Measurements from ENCODE around the gene EHMT1. TPM values are rescaled to one million over a fixed set of nuclear protein-coding genes. Genes with fewer than 3 reads are reported as not detected.

EHMT1 gene
- polyA plus RNA-seq, 3 donors: 10.1 to 46.5 (median 15.0) TPM

- Histone ChIP-seq H4K20me1 (ENCODE audit: insufficient read depth, low read length) (peaks cover 4% of the 10 kb centered on the region), H3K4me3 (replicated peaks in 1 of 3; ENCODE audit: low read depth in 2 of 3, low read length in 3 of 3) (no peak overlapping the region), H3K4me2 (replicated peaks; ENCODE audit: extremely low read depth, low read length, poor library complexity, severe bottlenecking) (no peak overlapping the region), H3K79me2 (ENCODE audit: insufficient read depth, low read length) (no peaks in the 10 kb centered on the region), H3K4me1 (ENCODE audit: control insufficient read depth in 1 of 2, insufficient read depth in 2 of 2, low read length in 2 of 2) (no peaks in the 10 kb centered on the region), H3K9me3 (replicated peaks in 1 of 2; ENCODE audit: control insufficient read depth in 1 of 2, insufficient read depth in 1 of 2, low read length in 2 of 2) (no peaks in the 10 kb centered on the region), H3K9ac (ENCODE audit: insufficient read depth, low read length, poor library complexity, severe bottlenecking) (no peak overlapping the region), H3K27ac (ENCODE audit: low read depth in 1 of 2, low read length in 2 of 2) (no peak overlapping the region), H3K36me3 (replicated peaks in 1 of 2; ENCODE audit: control insufficient read depth in 1 of 2, insufficient read depth in 2 of 2, low read length in 2 of 2) (peaks cover 84 to 96% of the 10 kb centered on the region in 2 donors), H3K27me3 (ENCODE audit: control insufficient read depth in 2 of 2, insufficient read depth in 2 of 2, low read length in 2 of 2) (no peaks in the 10 kb centered on the region), H2AFZ (ENCODE audit: insufficient read depth, low read depth, low read length, poor library complexity, severe bottlenecking) (no peak overlapping the region)
- intact Hi-C loops (cut with micrococcal nuclease): no loop called here
- WGBS (ENCODE audit: insufficient coverage): 94% methylated on average over 4 of the region's 7 CpGs
- peak overlapping the region in 1 of 7 donors; percentile 46 for H3K27ac Mint-ChIP-seq
- H3K36me3 Mint-ChIP-seq: peaks cover 81 to 92% of the 10 kb centered on the region in 2 donors
- peaks cover 0 to 3% (median 0%) of the 10 kb centered on the region in 3 donors for H3K27me3 Mint-ChIP-seq (ENCODE audit: low read depth in 3 of 3)
- TF ChIP-seq CTCF (IDR thresholded peaks at IDR 0.05): no peak
- no peak overlapping the region for H3K4me3 Mint-ChIP-seq
- DNase-seq: no peak
- H3K9me3 Mint-ChIP-seq: no peaks in the 10 kb centered on the region
- H3K4me1 Mint-ChIP-seq: no peaks in the 10 kb centered on the region
Measured at GRCh38 chr9:137761032-137761431, 142.2 kb downstream of the EHMT1 start.

- no peaks in the 10 kb centered on the region for H3K79me2 ChIP-seq (ENCODE audit: insufficient read depth, low read length)
- intact Hi-C loops (cut with micrococcal nuclease): no loop called here
- no peaks in the 10 kb centered on the region for H3K4me1 Mint-ChIP-seq
- 95% methylated on average over 7 of the region's 9 CpGs for WGBS (ENCODE audit: insufficient coverage)
- H3K36me3 Mint-ChIP-seq: peaks cover 80 to 92% of the 10 kb centered on the region in 2 donors
- no peak for TF ChIP-seq CTCF (IDR thresholded peaks at IDR 0.05)
- H3K4me1 ChIP-seq (ENCODE audit: control insufficient read depth in 1 of 2, insufficient read depth in 2 of 2, low read length in 2 of 2): no peaks in the 10 kb centered on the region
- no peak overlapping the region for H3K4me3 Mint-ChIP-seq
- no peak overlapping the region for H3K4me3 ChIP-seq (replicated peaks in 1 of 3; ENCODE audit: low read depth in 2 of 3, low read length in 3 of 3)
- no peaks in the 10 kb centered on the region for H3K9me3 Mint-ChIP-seq
- H3K4me2 ChIP-seq (replicated peaks; ENCODE audit: extremely low read depth, low read length, poor library complexity, severe bottlenecking): no peak overlapping the region
- peaks cover 86 to 96% of the 10 kb centered on the region in 2 donors for H3K36me3 ChIP-seq (replicated peaks in 1 of 2; ENCODE audit: control insufficient read depth in 1 of 2, insufficient read depth in 2 of 2, low read length in 2 of 2)
- H2AFZ ChIP-seq (ENCODE audit: insufficient read depth, low read depth, low read length, poor library complexity, severe bottlenecking): no peak overlapping the region
- peaks cover 0 to 3% (median 0%) of the 10 kb centered on the region in 3 donors for H3K27me3 Mint-ChIP-seq (ENCODE audit: low read depth in 3 of 3)
- no peaks in the 10 kb centered on the region for H3K9me3 ChIP-seq (replicated peaks in 1 of 2; ENCODE audit: control insufficient read depth in 1 of 2, insufficient read depth in 1 of 2, low read length in 2 of 2)
- H3K27me3 ChIP-seq (ENCODE audit: control insufficient read depth in 2 of 2, insufficient read depth in 2 of 2, low read length in 2 of 2): no peaks in the 10 kb centered on the region
- no peaks in the 10 kb centered on the region for H4K20me1 ChIP-seq (ENCODE audit: insufficient read depth, low read length)
- no peak overlapping the region for H3K27ac ChIP-seq (ENCODE audit: low read depth in 1 of 2, low read length in 2 of 2)
- no peak for DNase-seq
- peak overlapping the region in 2 of 7 donors; percentile 9 to 81 for H3K27ac Mint-ChIP-seq
- no peak overlapping the region for H3K9ac ChIP-seq (ENCODE audit: insufficient read depth, low read length, poor library complexity, severe bottlenecking)
Measured at GRCh38 chr9:137761793-137762192, 143.0 kb downstream of the EHMT1 start.
